GM18505 (cell line): ENCODE results near the gene ZBTB20.
A peak's percentile ranks its signal among the peaks of the same experiment; 100 is the strongest.

ENCODE experiments used
- ATAC-seq: cut with Tn5 transposase; IDR thresholded peaks from one replicate; pipeline ENCODE4 v1.9.1; 2021; ENCODE audit not compliant: unreplicated experiment
- POLR2A ChIP-seq: IDR thresholded peaks from 4 replicates; pipeline ENCODE4 v1.6.1; 2011; ENCODE audit warnings: borderline replicate concordance; ENCODE audit not compliant: insufficient read depth, insufficient read length; ENCODE audit errors: extremely low read depth

ZBTB20 gene

DNA sequence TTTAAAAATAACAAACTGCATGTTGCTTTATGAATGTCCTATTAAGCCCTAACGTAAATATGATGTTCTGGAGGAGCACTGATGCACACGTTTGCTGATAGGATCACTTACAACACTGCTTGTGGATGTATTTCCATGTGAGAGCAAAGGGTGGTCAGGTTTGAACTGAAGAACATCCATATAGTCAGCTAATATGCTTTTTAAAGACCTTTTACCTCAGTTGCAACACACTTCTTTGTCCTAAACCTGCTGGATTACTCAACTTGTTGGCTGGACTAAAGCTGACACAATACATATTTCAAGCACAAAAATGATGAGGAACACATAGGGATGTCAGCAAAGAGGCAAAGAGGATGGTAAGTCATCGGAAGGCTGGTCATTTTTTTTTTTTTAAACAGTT lies 666.6 kb downstream of the ZBTB20 start:
- no peak for ATAC-seq
- TF ChIP-seq POLR2A: no peak

- ATAC-seq: no peak
- no peak for TF ChIP-seq POLR2A
These were observed 668.3 kb downstream of the ZBTB20 start for GRCh38 chr3:114478801-114479200.

GRCh38 chr3:114476511-114476910 lies 670.6 kb downstream of the ZBTB20 start:
- no peak for TF ChIP-seq POLR2A
- ATAC-seq: no peak

- ATAC-seq: no peak
- TF ChIP-seq POLR2A: no peak
These were observed 675.6 kb downstream of the ZBTB20 start for GRCh38 chr3:114471478-114471877.

GRCh38 chr3:114469070-114469469 lies 678.0 kb downstream of the ZBTB20 start:
- TF ChIP-seq POLR2A: no peak
- no peak for ATAC-seq

- TF ChIP-seq POLR2A: no peak
- no peak for ATAC-seq
These were observed 680.3 kb downstream of the ZBTB20 start for GRCh38 chr3:114466816-114467215.

GRCh38 chr3:114466251-114466650 lies 680.8 kb downstream of the ZBTB20 start:
- no peak for TF ChIP-seq POLR2A
- no peak for ATAC-seq

- TF ChIP-seq POLR2A: no peak
- peak; percentile 81 for ATAC-seq
These were observed 682.5 kb downstream of the ZBTB20 start for GRCh38 chr3:114464548-114464947.

GRCh38 chr3:114462750-114463149 lies 684.3 kb downstream of the ZBTB20 start:
- TF ChIP-seq POLR2A: no peak
- no peak for ATAC-seq

DNA sequence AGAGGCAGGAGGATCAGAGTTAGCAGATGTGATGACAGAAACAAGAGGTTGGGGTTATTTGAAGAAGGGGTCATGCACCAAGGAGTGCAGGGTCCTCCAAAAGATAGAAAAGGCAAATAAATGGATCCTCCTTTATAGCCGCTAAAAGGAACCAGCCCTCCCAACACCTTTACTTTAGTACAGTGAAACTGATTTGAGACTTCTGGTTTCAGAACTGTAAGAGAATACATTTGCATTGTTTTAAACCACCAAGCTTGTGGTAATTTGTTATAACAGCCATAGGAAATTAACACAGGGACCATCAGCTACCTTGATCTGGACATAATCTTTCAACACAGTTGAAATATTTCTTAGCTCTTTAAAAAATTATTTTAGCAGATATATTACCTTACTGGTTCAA lies 686.6 kb downstream of the ZBTB20 start:
- ATAC-seq: peak; percentile 41

DNA sequence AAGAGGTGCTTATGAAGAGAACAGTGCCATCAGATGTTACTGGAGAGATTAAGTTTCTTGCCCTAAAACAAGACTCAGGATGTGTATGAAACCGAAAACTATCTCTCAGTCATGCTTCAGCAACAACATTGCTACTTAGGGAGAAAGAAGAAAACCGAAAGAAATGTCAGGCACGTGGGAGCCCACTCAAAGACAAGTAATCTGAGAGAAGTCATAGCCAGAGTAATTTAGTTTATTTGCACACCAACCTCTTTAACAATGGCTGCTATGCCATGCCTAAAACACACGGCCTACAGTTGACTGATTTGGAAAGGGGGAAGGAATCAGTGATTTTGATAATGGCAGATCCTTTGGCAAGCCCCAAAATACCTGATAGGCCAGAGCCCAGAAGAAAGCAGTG lies 690.3 kb downstream of the ZBTB20 start:
- ATAC-seq: peak; percentile 89
- no peak for TF ChIP-seq POLR2A

More for the DNA sequence above, 686.6 kb downstream of the ZBTB20 start:
- no peak for TF ChIP-seq POLR2A

GRCh38 chr3:114455432-114455831 lies 691.7 kb downstream of the ZBTB20 start:
- TF ChIP-seq POLR2A: no peak
- no peak for ATAC-seq

DNA sequence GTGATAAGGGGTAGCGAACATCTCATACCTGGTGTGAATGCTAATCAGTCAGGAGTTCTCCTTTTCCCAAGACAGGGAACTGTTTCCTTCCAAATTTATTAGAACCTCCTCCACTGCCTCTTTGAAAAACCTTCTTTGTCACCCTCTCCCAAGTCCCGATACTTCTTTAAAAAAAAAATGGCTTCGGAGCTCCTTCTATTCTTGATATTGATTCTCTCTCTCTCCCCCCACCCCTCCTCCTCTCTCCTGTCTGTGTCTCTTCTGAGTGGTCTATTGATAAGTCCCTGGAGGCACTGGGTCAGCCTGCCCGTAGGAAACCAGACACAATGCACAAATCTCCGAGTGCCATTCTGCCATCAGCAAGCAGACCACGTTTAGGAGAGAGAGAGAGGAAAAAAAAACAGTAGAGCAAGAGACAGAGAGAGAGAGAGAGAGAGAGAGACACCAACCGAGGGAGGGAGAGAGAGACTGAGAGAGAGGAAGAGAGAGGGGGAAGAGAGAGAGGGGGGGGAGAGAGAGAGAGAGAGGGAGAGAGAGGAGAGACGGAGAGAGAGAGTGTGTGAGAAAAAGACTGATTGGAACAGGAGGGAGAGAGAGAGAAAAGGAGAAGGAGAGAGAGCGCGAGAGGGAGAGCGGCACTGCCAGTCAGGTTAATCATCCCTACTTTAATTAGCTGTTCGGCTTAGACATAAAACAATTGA lies 692.4 kb downstream of the ZBTB20 start:
- no peak for ATAC-seq

DNA sequence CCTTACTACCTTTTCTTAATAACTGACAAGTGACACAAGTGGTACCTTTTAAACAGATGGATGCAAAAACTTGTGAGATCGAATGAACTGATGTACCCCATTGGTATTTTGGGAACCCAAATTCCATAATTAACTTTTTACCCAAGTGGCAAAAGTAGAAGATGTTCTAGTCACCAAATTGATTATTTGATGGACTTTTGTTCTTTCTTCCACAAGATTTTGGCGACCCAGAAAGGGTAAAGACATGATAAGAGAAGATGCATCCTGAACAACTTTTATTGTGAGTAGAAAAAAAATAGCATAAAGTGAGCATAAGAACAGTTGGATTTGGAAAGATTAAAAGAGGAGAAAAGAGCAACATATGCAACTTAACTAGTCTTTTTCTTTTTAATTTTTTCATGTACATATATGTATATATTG lies 693.7 kb downstream of the ZBTB20 start:
- no peak for ATAC-seq
- TF ChIP-seq POLR2A: no peak

More for the DNA sequence above, 692.4 kb downstream of the ZBTB20 start:
- TF ChIP-seq POLR2A: no peak
